Measurements from ENCODE around the gene CASP3.
"Not testable (repeated sequence)": the region's sequence is repeated elsewhere in the genome, so short reads cannot be mapped to it uniquely, and the experiment has no call there.

CASP3 gene

GRCh38 chr4:184599492-184600135 lies 49.6 kb downstream of the CASP3 start:
- TF ChIP-seq, protein P1, sequence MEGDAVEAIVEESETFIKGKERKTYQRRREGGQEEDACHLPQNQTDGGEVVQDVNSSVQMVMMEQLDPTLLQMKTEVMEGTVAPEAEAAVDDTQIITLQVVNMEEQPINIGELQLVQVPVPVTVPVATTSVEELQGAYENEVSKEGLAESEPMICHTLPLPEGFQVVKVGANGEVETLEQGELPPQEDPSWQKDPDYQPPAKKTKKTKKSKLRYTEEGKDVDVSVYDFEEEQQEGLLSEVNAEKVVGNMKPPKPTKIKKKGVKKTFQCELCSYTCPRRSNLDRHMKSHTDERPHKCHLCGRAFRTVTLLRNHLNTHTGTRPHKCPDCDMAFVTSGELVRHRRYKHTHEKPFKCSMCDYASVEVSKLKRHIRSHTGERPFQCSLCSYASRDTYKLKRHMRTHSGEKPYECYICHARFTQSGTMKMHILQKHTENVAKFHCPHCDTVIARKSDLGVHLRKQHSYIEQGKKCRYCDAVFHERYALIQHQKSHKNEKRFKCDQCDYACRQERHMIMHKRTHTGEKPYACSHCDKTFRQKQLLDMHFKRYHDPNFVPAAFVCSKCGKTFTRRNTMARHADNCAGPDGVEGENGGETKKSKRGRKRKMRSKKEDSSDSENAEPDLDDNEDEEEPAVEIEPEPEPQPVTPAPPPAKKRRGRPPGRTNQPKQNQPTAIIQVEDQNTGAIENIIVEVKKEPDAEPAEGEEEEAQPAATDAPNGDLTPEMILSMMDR (IDR thresholded peaks at IDR 0.05) = no peak
- no peak overlapping the region for H3K4me3 ChIP-seq
- no peak for DNase-seq (ENCODE audit: low spot score)
- H3K27ac ChIP-seq = no peak overlapping the region

GRCh38 chr4:184598753-184599491 lies 50.3 kb downstream of the CASP3 start:
- no peak for DNase-seq (ENCODE audit: low spot score)
- Histone ChIP-seq H3K27ac (no peak overlapping the region), H3K4me3 (no peak overlapping the region)
- TF ChIP-seq, protein P1 (IDR thresholded peaks at IDR 0.05) = no peak

- Histone ChIP-seq H3K27ac (no peak overlapping the region), H3K4me3 (no peak overlapping the region)
- DNase-seq (ENCODE audit: low spot score) = no peak
- TF ChIP-seq, protein P1 (IDR thresholded peaks at IDR 0.05) = no peak
These were observed 52.5 kb downstream of the CASP3 start for GRCh38 chr4:184596617-184597185.

DNA sequence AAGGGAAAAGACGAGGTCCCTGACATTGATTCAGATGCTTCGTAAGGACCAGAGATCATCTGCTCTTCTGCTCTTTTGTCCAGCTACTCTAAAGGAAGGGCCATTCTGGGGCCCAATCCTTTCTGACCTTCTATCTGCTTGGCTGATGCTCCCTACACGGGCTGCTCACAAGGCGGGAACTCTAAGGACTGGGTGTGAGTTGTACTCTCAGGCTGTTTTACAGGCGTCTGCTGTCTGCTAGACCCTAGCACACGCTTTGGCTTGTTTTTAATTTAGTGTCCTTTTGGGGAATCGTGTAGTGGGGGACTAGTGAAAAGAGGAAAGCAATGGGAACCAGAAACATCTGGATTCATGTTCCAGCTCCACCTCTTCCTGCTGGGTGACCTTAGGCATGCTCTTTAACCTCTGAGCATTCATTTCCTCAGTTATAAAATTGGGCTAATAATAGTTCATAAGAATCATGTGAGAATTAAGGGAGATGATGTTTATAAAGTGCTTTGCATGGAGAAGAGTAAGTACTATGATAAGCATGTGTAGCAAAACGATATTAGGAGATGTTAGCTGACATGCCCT lies 53.1 kb downstream of the CASP3 start:
- TF ChIP-seq, protein P1 (IDR thresholded peaks at IDR 0.05) = no peak
- H3K4me3 ChIP-seq = no peak overlapping the region
- H3K27ac ChIP-seq = no peak overlapping the region
- DNase-seq (ENCODE audit: low spot score) = no peak

DNA sequence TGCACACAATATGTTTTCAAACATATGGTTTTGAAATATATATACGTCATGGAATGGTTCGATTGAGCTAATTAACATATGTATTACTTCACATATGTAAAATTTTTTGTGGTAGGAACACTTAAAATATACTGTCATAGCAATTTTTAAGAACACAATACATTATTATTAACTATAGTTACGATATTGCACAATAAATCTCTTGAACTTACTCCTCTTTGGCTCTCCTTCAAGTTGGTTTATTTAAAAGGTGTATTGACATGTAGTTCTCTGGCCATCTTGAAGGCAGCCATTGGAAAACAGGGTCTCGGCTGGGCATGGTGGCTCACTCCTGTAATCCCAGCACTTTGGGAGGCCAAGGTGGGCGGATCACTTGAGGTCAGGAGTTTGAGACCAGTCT lies 53.8 kb downstream of the CASP3 start:
- DNase-seq (ENCODE audit: low spot score) = no peak
- TF ChIP-seq, protein P1 (IDR thresholded peaks at IDR 0.05) = no peak
- Histone ChIP-seq H3K27ac (no peak overlapping the region), H3K4me3 (no peak overlapping the region)

GRCh38 chr4:184593461-184593860 lies 55.8 kb downstream of the CASP3 start:
- TF ChIP-seq, protein P1 (IDR thresholded peaks at IDR 0.05) = no peak
- Histone ChIP-seq H3K27ac (no peak overlapping the region), H3K4me3 (no peak overlapping the region)
- no peak for DNase-seq (ENCODE audit: low spot score)

- H3K4me3 ChIP-seq; H3K27ac ChIP-seq; DNase-seq (ENCODE audit: low spot score): not testable (repeated sequence)
These were observed 57.4 kb downstream of the CASP3 start for GRCh38 chr4:184591747-184592270.
